Measurements from ENCODE around the gene OLFML2A. TPM values are rescaled to one million over a fixed set of nuclear protein-coding genes. Genes with fewer than 3 reads are reported as not detected.

Gene OLFML2A
- polyA plus RNA-seq, 1 experiment, result 2.5 TPM

- Histone ChIP-seq H3K27me3 (ENCODE audit: control insufficient read depth, insufficient read depth, low read length) (no peaks in the 10 kb centered on the region), H3K4me3 (ENCODE audit: low read depth, low read length) (no peak overlapping the region), H3K36me3 (ENCODE audit: control insufficient read depth, insufficient read depth, low read length) (no peaks in the 10 kb centered on the region)
- TF ChIP-seq CTCF (IDR thresholded peaks at IDR 0.05; ENCODE audit: insufficient read depth, low read depth, low read length), result no peak
- ChIA-PET CTCF (interaction anchor here (1.2 to 3.7 kb wide), 3 partner anchors 14 to 58 kb away, joined by 3 to 23 read pairs (median 16); partner anchors contain the start of gene WDR38), POLR2A (no interaction called here)
- no peak for DNase-seq (ENCODE audit: low read depth)
Observed at GRCh38 chr9:124794902-124795491, 18.1 kb downstream of the OLFML2A start.

- no peak for TF ChIP-seq CTCF (IDR thresholded peaks at IDR 0.05; ENCODE audit: insufficient read depth, low read depth, low read length)
- ChIA-PET POLR2A (no interaction called here), CTCF (interaction anchor here (0.7 to 3.7 kb wide), 7 partner anchors 13 to 57 kb away, joined by 3 to 23 read pairs (median 6); partner anchors contain the start of genes NR6A1 and WDR38)
- no peaks in the 10 kb centered on the region for H3K36me3 ChIP-seq (ENCODE audit: control insufficient read depth, insufficient read depth, low read length)
- DNase-seq (ENCODE audit: low read depth), result no peak
- peaks cover 1% of the 10 kb centered on the region; the same call in 1 of the 2 replicates for H3K27me3 ChIP-seq (ENCODE audit: control insufficient read depth, insufficient read depth, low read length)
- H3K4me3 ChIP-seq (ENCODE audit: low read depth, low read length), result no peak overlapping the region
Observed at GRCh38 chr9:124795881-124796431, 19.0 kb downstream of the OLFML2A start.

DNA sequence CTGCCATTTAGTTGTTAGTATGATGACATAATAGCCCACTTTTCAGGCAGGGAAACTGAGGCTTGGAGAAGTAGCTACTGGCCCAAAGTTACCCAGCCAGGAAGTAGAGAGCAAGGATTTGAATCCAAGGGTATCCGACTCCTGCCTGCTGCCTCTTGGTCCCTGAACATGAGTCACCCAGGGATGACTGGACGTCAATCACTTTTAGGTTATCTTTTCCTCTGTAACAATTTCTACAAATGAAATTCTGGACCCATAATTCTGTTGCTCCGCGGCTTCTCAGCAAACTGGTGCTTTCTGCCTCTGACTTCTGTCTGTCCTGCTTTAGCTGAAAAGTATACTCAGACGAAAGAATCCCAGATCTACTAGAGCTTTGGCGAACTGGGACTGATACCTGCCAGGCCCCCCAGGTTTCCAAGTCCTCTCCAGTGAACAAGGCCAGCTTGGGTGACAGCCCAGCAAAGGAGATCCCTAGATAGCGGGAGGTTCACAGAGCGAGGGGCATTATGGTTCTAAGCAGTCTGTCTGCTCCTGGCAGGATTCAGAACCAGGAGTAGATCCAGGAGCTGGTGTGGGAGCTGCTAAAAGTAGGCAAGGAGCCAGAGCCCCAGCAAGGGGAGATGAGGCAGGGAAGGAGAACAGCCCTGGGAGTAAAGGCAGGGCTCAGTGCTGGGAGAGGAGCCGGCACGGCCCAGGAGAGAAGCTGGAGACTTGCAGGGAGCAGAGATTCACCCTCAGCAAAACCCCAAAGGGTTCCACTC, 20.6 kb downstream of the OLFML2A start:
- ChIA-PET CTCF (interaction anchor here (0.9 to 3.7 kb wide), 5 partner anchors 18 to 59 kb away, joined by 3 to 23 read pairs (median 6); partner anchors contain the start of gene WDR38), POLR2A (no interaction called here)
- Histone ChIP-seq H3K27me3 (ENCODE audit: control insufficient read depth, insufficient read depth, low read length) (peaks cover 1% of the 10 kb centered on the region; the same call in 1 of the 2 replicates), H3K4me3 (ENCODE audit: low read depth, low read length) (no peak overlapping the region), H3K36me3 (ENCODE audit: control insufficient read depth, insufficient read depth, low read length) (no peaks in the 10 kb centered on the region)
- TF ChIP-seq CTCF (IDR thresholded peaks at IDR 0.05; ENCODE audit: insufficient read depth, low read depth, low read length), result no peak
- no peak for DNase-seq (ENCODE audit: low read depth)

DNA sequence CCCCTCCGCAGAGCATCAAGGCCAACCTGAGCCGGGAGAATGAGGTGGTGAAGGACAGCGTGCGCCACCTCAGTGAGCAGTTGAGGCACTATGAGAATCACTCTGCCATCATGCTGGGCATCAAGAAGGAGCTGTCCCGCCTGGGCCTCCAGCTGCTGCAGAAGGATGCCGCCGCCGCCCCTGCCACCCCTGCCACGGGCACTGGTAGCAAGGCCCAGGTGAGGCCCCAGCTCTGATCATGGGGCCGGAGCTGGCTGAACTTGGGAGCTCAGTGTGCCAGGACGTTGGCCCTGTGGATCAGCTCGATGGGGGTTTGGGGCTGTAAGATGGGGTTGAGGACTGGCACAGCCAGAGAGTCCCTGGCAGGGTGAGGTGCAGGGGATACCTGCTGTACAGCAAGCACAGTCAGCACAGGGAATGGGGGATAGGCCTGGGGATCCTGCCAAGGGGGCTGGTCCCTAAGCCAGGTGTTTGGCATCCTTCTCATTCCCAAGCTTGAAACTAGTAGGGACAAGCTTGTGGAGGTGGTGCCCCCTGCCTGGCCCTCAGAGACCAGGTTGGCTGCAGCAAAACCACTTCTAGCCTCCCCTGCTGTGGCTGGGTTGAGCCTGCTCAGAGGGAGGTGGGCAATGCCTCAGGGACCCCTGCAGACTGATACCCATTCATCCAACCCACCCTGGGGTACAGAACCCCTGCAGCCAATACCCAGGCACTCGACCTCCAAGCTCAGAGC, 22.5 kb downstream of the OLFML2A start:
- H3K4me3 ChIP-seq (ENCODE audit: low read depth, low read length), result no peak overlapping the region
- no peak for TF ChIP-seq CTCF (IDR thresholded peaks at IDR 0.05; ENCODE audit: insufficient read depth, low read depth, low read length)
- ChIA-PET CTCF (interaction anchor here (0.6 to 1.2 kb wide), 3 partner anchors 10 to 53 kb away, joined by 3 read pairs; partner anchors contain the start of gene WDR38), POLR2A (no interaction called here)
- H3K36me3 ChIP-seq (ENCODE audit: control insufficient read depth, insufficient read depth, low read length), result no peaks in the 10 kb centered on the region
- peaks cover 1% of the 10 kb centered on the region; the same call in 1 of the 2 replicates for H3K27me3 ChIP-seq (ENCODE audit: control insufficient read depth, insufficient read depth, low read length)
- DNase-seq (ENCODE audit: low read depth), result no peak
